NCI-H2227 treated with DMSO at 0.1 percent for 48 hours (cell line): ENCODE results near the gene GSC.
"Not testable (repeated sequence)": the region's sequence is repeated elsewhere in the genome, so short reads cannot be mapped to it uniquely, and the experiment has no call there.

Source experiments
- DNase-seq: peaks from one replicate; lab custom pipeline; 2025; lab: John Stamatoyannopoulos, UW

Gene GSC

DNA sequence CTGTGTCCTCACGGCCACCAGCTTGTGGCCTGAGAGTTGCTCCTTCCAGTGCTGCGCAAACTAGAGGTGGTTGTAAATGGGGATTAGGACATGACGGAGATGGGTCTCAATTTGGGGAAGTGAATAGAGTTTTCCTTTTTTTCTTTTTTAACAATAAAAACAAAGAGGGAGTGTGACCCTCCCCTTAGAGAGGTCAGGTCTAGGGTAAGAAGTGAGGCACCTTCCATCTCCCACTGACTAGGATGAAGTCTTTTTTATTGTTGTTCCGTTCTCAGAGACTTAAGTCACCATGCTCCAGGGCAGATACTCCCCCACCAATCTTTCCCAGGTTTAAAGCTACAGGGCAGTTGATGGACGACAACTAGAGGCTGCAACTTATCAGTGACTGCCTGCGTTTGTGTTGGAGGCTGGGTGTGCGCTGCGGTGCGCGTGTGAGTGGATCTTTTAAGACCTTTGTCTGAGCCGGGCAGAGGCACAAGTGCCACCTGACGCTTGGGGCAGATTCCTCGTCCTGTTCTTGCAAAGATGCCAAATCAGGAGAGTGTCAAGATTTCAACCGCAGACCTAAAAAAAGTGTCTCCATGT is 2.1 kb upstream of the GSC start:
- DNase-seq, result no peak

DNA sequence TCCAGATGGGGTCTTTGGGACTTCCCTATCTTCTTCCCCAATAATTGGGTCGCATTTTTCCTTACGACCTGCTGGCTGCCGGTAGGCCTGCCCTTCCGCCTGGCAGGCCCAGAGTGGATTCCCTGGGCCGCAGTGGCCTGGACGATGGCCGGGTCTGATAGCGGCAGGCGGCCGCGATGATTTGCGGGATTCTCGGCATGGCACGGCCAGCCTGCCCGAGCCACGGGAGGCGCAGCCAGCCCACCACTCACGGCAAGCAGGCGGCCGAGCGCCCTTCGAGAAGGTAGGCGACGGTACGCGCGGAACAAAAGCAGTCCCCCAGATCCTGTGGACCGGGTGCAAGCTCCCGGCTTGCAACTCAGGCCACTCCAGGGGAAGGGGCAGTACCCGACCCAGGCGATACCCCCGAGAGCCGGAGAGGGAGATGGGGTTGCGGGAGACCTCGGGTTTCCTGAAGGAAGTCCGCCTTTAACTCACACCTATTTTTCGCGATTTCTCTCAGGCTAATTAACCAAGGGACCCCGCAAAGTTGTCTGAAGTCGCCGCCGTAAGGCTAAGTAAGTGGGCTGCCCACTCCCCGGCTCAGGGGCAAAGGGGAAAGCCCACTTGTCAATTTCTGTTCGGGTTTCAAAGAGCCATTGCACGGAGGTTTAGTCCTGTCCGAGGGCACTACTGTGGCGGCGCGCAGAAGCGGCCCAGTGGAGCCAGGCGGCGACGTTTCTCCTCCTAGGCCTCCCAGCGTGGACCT is 1.4 kb upstream of the GSC start:
- no peak for DNase-seq

DNA sequence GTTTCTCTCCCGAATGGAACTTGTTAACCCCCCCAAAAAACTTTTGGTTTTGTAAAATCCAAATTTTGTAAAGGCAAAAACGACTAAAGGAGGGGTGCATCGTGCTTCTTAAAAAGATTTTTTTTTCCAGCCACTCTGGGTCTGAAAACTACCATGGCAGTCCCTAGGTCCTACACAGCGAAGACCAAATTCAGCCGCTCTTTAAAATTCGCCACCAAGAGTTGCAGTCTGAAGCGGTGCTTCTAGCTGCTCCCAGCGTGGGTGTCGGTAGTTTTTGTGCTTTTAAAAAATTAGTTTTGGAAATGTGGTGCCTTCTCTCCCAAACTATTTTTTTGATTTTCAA is 873 bp upstream of the GSC start:
- DNase-seq, result no peak

DNA sequence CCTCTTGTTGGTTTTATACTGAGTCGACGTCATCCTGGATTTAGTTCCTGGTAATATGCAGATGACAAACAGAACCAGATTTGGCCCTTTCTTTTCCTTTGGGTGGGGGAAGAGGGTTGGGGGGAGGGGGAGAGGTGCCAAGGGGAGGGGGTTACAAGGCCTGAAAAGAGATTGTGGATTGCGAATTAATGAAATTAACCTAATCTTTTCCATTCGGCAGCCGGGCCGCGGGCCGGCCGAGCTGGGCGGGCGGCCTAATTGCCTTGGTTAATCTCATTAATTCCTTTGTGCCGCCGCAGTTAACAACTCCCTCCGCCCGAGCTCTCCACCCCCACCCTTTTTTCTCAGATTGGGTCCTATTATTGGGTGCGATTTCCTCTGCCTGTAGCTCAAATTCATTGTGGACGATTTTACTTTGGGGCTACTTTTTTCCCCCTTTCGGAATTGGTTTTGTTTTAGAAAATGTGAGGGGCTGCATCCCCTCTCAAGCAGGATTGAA is 387 bp upstream of the GSC start:
- no peak for DNase-seq

DNA sequence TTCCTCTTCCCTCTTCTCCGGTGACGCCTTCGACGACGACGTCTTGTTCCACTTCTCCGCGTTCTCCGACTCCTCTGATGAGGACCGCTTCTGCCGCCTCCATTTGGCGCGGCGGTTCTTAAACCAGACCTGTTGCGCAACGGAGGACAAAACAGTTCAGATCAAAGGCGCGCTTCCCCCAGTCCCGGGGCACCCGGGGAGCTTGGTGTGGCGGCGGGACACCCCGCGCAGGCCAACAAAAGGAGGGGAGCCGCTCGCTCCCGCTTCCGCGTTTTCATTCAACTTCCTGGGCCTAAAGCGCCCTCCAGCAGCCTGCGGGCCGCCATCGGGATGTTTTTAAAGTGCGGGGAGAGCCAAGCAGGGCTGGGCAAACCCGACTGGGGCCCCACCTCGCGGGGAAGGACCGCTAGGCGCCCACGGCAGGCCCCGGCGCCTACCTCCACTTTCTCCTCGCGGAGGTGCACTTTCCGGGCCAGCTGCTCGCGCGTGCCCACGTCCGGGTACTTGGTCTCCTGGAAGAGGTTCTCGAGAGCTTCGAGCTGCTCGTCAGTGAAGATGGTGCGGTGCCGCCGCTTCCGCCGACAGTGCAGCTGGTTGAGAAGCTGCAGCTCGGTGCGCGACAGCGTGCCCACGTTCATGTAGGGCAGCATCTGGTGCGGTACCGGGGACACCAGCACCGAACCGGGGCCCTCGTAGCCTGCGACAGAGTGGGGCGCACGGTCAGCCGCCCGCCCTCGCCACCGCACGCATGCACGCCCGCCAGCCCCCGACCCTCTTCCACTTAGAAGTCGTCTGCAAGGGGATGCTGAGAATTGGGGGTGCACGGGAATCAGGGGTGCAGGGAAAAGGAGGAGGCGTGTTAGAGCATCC is 1.2 kb downstream of the GSC start:
- no peak for DNase-seq

DNA sequence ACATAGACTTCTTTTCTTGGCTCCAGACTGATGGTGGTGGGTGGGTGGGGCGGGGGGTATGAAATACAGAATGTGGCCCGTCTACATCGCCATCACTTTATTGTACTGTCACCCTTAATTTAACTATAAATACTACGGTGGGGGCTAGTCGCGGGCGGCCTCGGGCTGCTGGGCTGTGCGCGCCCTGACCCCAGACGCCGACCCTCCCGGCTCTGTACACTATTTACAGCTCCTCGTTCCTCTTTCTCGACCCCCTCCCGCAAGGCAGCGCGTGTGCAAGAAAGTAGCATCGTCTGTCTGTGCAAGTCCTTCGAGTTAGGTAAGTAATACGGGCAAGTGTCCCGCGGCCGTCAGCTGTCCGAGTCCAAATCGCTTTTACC is 1.8 kb downstream of the GSC start:
- no peak for DNase-seq

DNA sequence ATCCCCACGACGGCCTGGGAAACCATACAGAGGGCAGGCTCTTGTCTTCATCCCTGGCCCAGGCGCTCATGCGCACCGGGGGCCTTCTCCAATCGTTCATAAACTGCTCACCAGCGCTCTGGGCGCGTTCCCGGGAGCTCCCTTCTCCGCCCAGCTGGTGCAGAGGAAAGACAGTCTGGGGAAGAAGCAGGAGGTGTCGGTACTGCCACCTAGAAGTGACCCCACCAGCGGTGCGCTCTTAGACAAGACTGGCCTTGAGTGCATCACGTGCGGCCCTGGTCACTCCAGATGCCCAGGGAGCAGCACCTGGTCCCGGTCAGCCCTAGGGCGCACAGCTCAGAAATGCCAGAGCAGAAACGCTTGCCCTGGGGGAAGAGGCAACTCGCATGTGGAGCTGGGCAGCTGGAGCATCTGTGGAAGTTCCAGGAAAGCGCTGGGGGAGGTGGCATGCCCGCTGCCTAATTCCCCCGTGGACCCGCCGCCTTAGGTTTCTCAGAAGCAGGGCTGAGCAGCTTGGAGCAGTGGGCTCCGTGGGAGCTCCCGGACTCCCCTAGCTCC is 2.5 kb downstream of the GSC start:
- DNase-seq, result no peak

DNA sequence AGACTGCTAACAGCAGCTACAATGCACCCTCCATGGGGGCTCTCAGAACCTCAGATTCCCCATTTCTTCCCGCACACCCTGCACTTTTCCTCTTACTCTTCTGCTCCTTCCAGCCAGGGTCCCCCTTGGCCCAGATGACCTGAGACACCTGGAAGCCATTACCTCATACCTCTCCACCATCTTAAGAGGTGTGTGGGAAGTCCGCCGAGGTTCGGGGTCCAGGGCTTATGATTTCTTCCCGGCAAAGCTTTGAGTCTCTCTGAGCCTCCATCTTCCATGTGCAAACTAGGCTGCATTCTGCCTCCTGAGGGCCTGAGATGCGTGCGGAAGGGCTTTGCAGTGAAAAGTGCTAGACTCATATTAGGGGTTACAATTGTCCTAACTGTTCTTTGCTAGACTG is 5.3 kb downstream of the GSC start:
- DNase-seq, result no peak

DNA sequence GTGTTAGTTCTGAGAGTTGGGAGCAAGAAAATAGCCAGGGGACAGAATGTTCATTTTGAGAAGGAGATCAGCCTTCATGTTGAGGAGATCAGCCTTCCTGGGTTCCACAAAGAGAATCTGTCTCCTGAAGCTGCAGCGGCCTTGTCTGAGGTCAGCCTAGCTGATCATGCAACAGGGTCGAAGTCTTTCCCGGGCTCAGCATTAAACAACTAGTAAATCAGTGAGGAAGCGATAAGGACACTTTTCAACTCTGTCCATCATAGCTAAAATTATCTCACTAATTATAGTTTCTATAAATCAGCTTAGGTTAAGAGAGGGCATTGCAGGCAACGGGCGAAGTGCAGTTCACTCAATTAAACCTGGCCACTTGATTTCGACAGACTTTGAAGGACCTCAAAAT is 7.5 kb downstream of the GSC start:
- no peak for DNase-seq

DNA sequence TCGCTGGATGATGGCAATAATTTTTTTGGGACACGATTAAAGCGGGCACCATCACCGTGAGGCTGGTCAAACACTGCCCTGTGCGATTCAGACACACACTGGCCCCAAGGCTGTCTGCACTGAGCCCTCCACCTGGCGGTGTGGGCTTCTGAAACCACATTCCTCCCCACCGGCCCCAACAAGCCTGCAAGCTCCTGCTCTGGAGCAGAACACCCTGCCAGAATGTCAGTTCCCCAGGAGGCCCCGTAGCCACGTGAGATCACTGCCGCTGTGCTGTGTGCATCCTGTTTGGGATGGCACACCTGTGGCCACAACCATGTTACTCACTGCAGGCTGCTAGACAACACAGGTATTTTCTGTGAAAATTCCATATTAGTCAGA is 7.9 kb downstream of the GSC start:
- no peak for DNase-seq

DNA sequence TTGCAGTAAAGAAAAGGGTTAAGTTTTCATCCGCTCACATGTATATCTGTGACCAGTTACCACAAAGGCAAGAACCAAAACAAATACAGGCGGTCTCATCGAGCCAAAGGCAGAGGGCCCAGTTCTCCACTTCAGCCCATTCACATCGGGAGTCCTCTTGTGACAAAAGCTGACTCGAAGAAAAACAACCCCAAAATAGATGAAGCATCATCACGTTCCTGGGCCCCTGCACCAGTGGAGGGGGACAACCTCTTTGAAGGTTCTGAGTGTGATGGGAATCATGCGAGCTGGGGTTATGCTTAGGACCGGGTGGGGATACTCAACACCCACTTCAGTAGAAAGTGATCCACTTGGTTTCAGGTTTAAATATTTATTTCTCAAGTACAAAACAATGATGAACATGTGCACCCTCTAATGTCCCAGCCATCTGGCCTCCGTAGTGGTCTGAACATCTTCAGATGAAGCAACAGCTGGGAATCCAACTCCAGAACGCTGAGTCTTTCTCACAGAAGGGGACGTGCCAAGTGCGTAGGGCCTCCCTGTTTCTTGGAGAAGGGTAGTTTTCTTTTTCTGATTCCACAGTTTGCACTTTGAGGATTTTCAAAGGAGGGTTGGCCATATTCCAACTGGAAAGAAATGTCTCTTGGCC is 8.4 kb downstream of the GSC start:
- no peak for DNase-seq

DNA sequence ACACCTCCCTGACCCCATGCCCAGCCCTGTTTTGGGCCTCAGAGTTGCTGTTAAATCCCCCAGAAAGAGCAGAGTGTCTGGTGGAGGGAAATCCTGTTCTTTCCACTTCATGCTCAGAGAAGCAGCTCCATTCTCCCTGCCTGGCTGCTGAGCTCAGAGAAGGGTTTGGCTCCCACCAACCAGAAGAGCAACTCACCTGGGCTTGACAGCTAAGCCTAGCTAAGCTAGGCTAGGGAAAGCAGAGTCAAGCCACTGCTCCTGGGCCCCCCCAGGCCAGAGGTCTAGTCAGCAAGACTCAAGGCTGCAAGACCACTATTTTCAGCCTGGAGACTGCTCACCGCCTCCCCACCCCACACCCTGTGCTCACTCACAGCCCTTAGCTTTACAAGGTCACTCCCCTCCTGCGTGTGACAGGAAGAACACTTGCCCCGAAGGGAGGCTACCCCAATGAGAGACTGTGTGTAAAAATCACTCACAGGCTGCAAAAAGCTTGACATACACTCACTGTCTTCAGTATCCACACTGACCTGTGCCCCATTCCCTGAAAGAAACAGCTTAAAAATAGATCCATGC is 13.5 kb downstream of the GSC start:
- no peak for DNase-seq

DNA sequence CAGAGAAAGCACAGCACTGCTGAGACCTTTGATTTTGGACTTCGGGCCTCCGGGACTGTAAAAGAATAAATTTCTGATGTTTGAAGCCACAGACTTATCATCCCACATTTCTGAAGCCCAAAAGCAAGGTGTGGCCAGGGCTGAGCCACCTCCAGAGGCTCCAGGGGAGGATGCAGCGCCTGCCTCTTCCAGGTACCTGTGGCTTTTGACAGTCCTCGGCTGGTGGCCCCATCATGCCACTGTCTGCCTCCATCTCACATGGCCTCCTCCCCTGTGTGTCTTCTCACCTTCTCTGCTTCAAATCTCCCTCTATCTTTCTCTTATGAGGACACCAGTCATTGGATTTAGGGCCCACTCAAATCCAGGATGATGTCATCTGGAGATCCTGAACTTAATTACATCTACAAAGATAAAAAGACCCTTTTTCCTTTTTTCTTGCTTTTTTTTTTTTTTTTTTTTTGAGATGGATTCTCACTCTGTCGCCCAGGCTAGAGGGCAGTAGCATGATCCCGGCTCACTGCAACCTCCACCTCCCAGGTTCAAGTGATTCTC is 15.4 kb downstream of the GSC start:
- DNase-seq, result no peak

DNA sequence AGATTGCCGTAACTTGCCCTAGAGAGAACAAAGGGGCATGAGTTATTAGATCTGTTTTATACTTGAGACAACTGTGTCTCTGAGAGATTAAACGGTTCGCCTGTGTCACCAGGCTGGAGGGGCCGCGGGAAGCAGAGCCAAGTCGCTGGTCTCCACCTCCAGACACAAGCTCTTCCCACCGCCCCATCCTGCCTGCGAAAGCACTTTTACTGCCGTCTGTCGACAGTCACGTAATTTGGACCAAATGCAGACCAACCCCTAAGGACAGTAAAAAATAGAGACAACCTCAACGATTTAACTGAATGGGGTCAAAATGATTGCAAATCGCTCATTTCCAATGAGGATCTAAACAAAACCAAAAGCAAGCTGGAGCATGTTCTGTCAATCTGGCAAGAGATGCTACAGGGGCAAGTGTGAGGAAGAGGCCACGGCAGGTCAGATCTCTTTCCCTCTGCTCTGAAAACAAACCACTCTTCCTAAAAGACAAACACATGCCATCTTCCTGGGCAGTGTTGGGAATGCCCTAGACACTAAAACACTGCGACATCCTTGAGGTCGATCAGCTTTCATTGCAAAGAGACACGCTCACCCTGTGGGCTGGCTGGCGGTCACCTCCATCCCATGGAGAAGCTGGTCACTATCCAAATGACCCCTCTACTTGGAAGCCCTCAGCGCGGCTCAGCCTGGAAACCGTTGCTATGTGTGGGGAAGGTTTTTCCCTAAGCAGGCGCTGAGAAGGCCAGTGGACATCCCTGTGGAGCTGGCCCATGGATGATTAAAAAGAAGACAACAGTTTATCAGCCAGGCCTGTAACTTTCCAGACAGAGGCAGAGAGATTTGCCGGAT is 17.1 kb downstream of the GSC start:
- DNase-seq, result no peak

DNA sequence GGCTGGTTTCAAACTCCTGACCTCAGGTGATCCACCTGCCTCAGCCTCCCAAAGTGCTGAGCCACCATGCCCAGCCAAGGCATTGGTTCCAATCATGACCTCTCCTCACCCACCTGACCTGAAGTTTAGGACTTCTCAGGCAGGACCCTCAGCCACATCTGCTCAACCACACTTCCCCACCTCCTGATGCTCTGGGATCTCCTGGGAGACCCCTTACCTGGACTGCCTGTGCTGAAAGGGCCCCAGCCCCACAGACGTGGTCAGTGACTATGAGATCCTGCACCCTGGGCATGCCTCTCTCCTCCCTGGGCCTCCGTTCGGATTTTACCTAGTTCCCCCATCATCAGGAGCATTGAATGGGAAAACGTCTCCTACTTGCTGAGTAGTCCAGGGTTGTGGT is 18.0 kb downstream of the GSC start:
- DNase-seq, result no peak

DNA sequence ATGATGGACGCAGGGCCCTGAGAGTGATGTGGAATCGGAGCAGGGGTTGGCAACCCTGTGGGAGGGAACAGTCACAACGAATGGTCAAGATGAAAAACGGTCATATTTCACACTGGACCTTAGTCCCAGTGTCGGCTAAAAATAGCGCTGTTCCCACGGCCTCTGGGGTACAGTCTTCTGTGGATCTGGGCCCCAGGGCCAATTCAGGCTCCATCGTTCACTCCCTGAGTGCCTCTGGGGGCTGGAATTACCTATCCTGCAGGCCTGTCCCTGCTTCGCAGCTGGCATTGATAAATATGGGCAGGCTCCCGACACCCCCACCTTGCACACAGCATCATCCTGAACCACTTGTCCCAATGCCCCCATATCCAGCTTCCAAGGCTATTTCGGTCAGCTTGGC is 18.6 kb downstream of the GSC start:
- DNase-seq, result no peak

DNA sequence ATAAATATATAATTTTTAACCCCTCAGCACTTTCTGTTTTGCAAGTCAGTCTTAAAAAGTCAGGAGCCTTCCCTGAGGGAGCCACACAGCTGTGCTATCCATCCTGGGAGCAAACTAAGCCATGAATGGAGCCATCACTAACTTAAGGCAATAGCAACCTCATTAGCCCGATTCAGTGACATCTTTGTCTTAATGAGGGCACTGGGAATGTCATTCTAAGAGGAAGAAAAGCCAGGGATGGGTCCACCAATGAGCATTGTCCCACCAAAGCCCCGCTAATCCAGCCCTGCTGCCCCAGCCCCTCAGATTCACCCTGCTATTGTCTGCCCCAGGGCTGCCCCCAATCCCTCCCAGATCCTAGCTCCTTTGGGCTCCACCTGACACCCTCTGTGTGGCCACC is 19.5 kb downstream of the GSC start:
- no peak for DNase-seq

DNA sequence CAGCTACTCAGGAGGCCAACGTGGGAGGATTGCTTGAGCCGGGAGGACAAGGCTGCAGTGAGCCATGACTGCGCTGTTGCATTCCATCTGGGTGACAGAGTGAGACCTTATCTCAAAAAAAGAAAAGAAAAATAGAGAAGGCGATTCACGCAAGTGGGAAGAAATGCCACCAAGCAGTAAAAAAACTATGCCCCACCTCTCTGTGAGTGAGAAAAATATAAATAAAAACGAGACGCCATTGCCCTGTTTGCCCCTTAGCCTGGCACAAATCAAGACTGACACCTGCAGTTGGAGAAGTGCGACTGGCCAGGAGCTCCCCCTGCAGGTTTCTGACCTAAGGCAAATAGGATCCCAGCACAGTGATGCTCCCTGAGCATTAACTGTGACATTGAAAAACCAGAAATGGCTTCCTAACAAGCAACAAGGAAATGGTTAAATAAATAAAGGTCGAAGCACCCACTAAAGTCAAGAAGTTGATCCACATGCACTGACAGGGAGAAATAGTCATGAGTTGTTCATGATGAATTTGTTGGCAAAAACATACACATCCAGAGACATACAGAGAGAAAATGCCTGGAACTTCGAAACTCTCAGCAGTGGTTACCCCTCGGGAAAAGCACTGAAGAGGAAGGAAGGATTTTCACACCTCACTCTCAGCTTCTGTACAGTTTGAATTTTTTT is 21.1 kb downstream of the GSC start:
- no peak for DNase-seq

DNA sequence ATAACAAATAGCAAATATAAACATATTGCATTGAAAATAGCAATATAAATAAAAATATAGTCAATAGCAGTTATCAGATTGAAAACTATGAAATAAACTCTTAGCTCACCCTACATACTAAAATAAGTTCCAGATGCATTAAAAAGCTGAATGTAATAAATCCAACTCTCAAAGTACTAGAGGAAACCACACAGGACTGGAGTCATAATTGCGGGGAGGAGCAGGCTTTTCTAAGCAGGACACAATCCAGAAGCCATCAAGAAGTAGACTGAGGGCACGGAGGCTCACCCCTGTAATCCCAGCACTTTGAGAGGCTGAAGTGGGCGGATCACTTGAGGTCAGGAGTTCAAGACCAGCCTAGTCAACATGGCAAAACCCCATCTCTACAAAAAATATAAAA is 22.2 kb downstream of the GSC start:
- peak; percentile 17 for DNase-seq

DNA sequence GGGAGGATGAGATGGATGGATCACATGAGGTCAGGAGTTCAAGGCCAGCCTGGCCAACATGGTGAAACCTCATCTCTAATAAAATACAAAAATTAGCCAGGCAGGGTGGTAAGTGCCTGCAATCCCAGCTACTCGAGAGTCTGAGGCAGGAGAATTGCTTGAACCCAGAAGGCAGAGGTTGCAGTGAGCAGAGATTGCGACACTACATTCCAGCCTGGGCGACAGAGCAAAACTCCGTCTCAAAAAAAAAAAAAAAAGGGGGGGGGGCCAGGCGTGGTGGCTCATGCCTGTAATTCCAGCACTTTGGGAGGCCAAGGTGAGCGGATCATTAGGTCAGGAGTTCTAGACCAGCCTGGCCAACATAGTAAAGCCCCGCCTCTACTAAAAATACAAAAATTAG is 22.8 kb downstream of the GSC start:
- DNase-seq, result not testable (repeated sequence)
